Endodermal cell (in vitro differentiated cells): Measurements from ENCODE around the gene OPCML. TPM values are rescaled to one million over a fixed set of nuclear protein-coding genes. Genes with fewer than 3 reads are reported as not detected.

Experiments
- DNase-seq: peaks from one replicate; pipeline ENCODE4 v3.0.0-alpha.2; 2017
- H3K27ac ChIP-seq: 2 replicates; pipeline ENCODE4 v1.5.1; 2013; ENCODE audit warnings: mild to moderate bottlenecking, low read depth, low read length, moderate library complexity
- H3K27me3 ChIP-seq: 2 replicates; pipeline ENCODE4 v1.6.1; 2013; ENCODE audit warnings: mild to moderate bottlenecking, low read length, moderate library complexity; ENCODE audit not compliant: insufficient read depth, control insufficient read depth, poor library complexity, severe bottlenecking
- H3K36me3 ChIP-seq: 2 replicates; pipeline ENCODE4 v1.7.0; 2013; ENCODE audit warnings: mild to moderate bottlenecking, low read length, moderate library complexity; ENCODE audit not compliant: control insufficient read depth, insufficient read depth
- H3K4me1 ChIP-seq: one replicate; pipeline ENCODE4 v1.7.0; 2013; ENCODE audit warnings: low read length; ENCODE audit not compliant: control insufficient read depth, insufficient read depth
- H3K4me3 ChIP-seq: 2 replicates; pipeline ENCODE4 v1.5.1; 2013; ENCODE audit warnings: mild to moderate bottlenecking, low read length, moderate library complexity
- H3K9ac ChIP-seq: 2 replicates; pipeline ENCODE4 v1.6.1; 2013; ENCODE audit warnings: mild to moderate bottlenecking, low read length, moderate library complexity; ENCODE audit not compliant: poor library complexity, severe bottlenecking; ENCODE audit errors: extremely low read depth
- H3K9me3 ChIP-seq: 2 replicates; pipeline ENCODE4 v1.6.1; 2013; ENCODE audit warnings: mild to moderate bottlenecking, low read length, moderate library complexity; ENCODE audit not compliant: control insufficient read depth
- H3K27ac Mint-ChIP-seq: 2 replicates; pipeline ENCODE4 v1.8.0; 2020; ENCODE audit warnings: mixed read lengths
- H3K27me3 Mint-ChIP-seq: 2 replicates; pipeline ENCODE4 v1.8.0; 2021; ENCODE audit warnings: mild to moderate bottlenecking, mixed read lengths; ENCODE audit not compliant: insufficient read depth
- H3K36me3 Mint-ChIP-seq: 2 replicates; pipeline ENCODE4 v1.8.0; 2020; ENCODE audit warnings: low read depth, mixed read lengths
- H3K4me1 Mint-ChIP-seq: 2 replicates; pipeline ENCODE4 v1.8.0; 2020; ENCODE audit warnings: mixed read lengths
- H3K4me3 Mint-ChIP-seq: 2 replicates; pipeline ENCODE4 v1.8.0; 2020; ENCODE audit warnings: mild to moderate bottlenecking, moderate library complexity, mixed read lengths
- H3K9me3 Mint-ChIP-seq: 2 replicates; pipeline ENCODE4 v1.8.0; 2020; ENCODE audit warnings: mild to moderate bottlenecking, mixed read lengths
- WGBS, 2 experiments: methylation state at CpG; one replicate each; pipeline versions ENCODE4 v1.1.5 to v1.1.7; 2013; ENCODE audit warnings: missing lambda C conversion rate in 2 of 2, mixed read lengths in 1 of 2; ENCODE audit not compliant: insufficient coverage in 1 of 2, insufficient read length in 1 of 2; 5-methylcytosine and 5-hydroxymethylcytosine counted together
- total RNA-seq, 2 donors: library from RNA; stranded (reverse); fragmentation: NEBNext Ultra II Directional in 1 of 2; extraction: Animal tissue kit (Norgen Biotek cat#: 25700) in 1 of 2; gene quantifications; 2 replicates in 1 of 2; 3 replicates in 1 of 2; pipeline ENCODE4 v1.2.1, GENCODE V29; 2021
- TF ChIP-seq, protein P1 (sequence below): fragments of 200-600 bp; sonication (generic); conservative IDR thresholded peaks from 2 replicates; pipeline ENCODE4 v1.5.0; 2021; ENCODE audit warnings: antibody characterized with exemption, mild to moderate bottlenecking

Gene OPCML
- total RNA-seq, 2 donors from 2014 or later = 0.49 to 0.86 TPM

DNA sequence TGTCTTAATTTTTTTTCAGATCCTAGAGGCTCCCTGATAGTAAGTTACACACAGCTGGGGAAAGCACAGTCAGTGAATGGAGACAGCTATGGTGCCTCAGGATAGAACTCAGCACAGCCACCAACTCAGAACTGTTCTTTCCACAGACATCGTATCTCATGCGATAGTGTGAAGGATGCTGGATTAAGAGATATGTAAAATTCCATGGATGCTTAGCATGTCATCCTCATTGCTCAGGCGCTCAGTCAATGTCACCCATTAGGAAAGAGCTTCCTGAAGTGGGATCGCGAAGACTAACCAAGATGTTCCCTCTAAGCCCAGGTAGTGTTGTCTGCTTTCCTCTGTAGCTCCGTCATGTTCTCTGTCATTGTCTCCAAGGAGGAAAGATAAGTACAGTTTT lies 1000.4 kb downstream of the OPCML start:
- Histone ChIP-seq H3K9me3 (no peaks in the 10 kb centered on the region), H3K27ac (no peak overlapping the region), H3K4me1 (no peaks in the 10 kb centered on the region), H3K27me3 (no peaks in the 10 kb centered on the region), H3K4me3 (no peak overlapping the region), H3K9ac (no peak overlapping the region), H3K36me3 (no peaks in the 10 kb centered on the region)
- Mint-ChIP-seq H3K4me3 (no peak overlapping the region), H3K36me3 (no peaks in the 10 kb centered on the region), H3K9me3 (no peaks in the 10 kb centered on the region), H3K27me3 (no peaks in the 10 kb centered on the region), H3K4me1 (peaks cover 21% of the 10 kb centered on the region), H3K27ac (no peak overlapping the region)
- TF ChIP-seq, protein P1, sequence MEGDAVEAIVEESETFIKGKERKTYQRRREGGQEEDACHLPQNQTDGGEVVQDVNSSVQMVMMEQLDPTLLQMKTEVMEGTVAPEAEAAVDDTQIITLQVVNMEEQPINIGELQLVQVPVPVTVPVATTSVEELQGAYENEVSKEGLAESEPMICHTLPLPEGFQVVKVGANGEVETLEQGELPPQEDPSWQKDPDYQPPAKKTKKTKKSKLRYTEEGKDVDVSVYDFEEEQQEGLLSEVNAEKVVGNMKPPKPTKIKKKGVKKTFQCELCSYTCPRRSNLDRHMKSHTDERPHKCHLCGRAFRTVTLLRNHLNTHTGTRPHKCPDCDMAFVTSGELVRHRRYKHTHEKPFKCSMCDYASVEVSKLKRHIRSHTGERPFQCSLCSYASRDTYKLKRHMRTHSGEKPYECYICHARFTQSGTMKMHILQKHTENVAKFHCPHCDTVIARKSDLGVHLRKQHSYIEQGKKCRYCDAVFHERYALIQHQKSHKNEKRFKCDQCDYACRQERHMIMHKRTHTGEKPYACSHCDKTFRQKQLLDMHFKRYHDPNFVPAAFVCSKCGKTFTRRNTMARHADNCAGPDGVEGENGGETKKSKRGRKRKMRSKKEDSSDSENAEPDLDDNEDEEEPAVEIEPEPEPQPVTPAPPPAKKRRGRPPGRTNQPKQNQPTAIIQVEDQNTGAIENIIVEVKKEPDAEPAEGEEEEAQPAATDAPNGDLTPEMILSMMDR = no peak
- DNase-seq = no peak
- 91 to 100% methylated on average over 3 to 6 of the region's 6 CpGs for WGBS, 2 experiments

DNA sequence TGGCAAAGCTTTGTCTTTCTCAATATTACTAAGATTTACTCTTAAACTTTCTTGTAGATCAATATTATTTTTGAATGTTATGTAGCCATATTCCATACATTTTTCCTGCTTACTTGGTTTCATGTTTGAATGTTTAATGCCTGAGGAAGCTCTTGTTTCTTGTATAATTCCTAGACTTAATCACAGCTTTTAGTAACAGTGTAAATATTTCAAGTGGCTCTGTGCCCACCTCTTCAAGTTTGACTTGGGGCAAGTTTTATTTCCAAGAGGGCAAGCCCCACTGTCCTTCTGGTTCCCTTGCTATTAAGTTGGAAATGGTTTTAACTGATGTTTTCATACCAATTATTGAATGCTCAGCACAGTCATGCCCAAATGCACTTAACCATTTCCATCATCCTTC lies 1004.1 kb downstream of the OPCML start:
- Mint-ChIP-seq H3K36me3 (no peaks in the 10 kb centered on the region), H3K27me3 (no peaks in the 10 kb centered on the region), H3K4me1 (peaks cover 12% of the 10 kb centered on the region), H3K9me3 (no peaks in the 10 kb centered on the region), H3K4me3 (no peak overlapping the region), H3K27ac (no peak overlapping the region)
- H3K9ac ChIP-seq = no peak overlapping the region
- DNase-seq = no peak
- H3K27me3 ChIP-seq = no peaks in the 10 kb centered on the region
- no peak overlapping the region for H3K4me3 ChIP-seq
- H3K27ac ChIP-seq = no peak overlapping the region
- H3K9me3 ChIP-seq = no peaks in the 10 kb centered on the region
- no peaks in the 10 kb centered on the region for H3K36me3 ChIP-seq
- no peaks in the 10 kb centered on the region for H3K4me1 ChIP-seq
- TF ChIP-seq, protein P1 = no peak

DNA sequence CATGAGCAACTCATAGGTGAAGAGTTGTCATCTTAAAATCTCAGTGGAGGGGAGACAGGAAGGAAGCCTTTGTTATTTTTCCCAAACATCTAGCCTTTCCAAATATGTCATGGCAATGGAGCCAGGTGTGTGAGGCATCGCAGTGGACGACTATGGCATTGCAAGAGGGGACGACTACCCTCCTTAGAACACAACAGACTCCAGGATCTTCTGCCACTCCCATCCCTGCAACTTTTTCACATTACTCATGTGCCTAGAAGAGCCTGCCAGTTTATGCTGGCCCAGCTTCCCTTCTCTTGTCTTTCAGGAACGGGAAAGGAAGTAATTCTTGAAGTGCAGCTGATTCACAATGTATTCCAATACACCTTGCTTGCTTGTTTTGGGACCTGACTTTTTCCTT lies 1008.4 kb downstream of the OPCML start:
- no peak overlapping the region for H3K4me3 ChIP-seq
- no peak for DNase-seq
- no peaks in the 10 kb centered on the region for H3K27me3 ChIP-seq
- no peak overlapping the region for H3K27ac ChIP-seq
- H3K27me3 Mint-ChIP-seq = no peaks in the 10 kb centered on the region
- no peak overlapping the region for H3K27ac Mint-ChIP-seq
- H3K36me3 ChIP-seq = no peaks in the 10 kb centered on the region
- H3K4me3 Mint-ChIP-seq = no peak overlapping the region
- no peaks in the 10 kb centered on the region for H3K36me3 Mint-ChIP-seq
- TF ChIP-seq, protein P1 = peak; percentile 59
- H3K9me3 ChIP-seq = no peaks in the 10 kb centered on the region
- WGBS, 2 experiments = 86 to 100% methylated on average over 1 to 4 of the region's 4 CpGs
- H3K9ac ChIP-seq = no peak overlapping the region
- H3K4me1 ChIP-seq = no peaks in the 10 kb centered on the region
- H3K9me3 Mint-ChIP-seq = peaks cover 2% of the 10 kb centered on the region
- peaks cover 2% of the 10 kb centered on the region for H3K4me1 Mint-ChIP-seq
